WTC11 (cell line): ENCODE data around the gene FMOD. TPM values are rescaled to one million over a fixed set of nuclear protein-coding genes. Genes with fewer than 3 reads are reported as not detected.

Experiments used
- ATAC-seq: fragments of 200-7000 bp; cut with Tn5 transposase; 2 replicates; pipeline ENCODE4 v1.10.0; 2021; ENCODE audit warnings: mild to moderate bottlenecking, moderate library complexity
- CTCF ChIA-PET: fragments of 300-600 bp; sonication (Branson Sonifier 250); formaldehyde crosslinking; loops from one replicate; lab custom pipeline; 2021; ENCODE audit warnings: antibody characterized with exemption; lab: Charles Lee
- POLR2A ChIA-PET: fragments of 350-600 bp; sonication (Branson Sonifier 250); formaldehyde crosslinking; loops from one replicate; lab custom pipeline; 2021; ENCODE audit warnings: antibody characterized with exemption; lab: Charles Lee
- DNase-seq: peaks from one replicate; pipeline ENCODE4 v3.0.0; 2021; ENCODE audit warnings: low spot score
- H3K27ac Mint-ChIP-seq: 2 replicates; pipeline ENCODE4 v1.8.0; 2021; ENCODE audit warnings: mixed read lengths
- H3K27me3 Mint-ChIP-seq: 2 replicates; pipeline ENCODE4 v1.8.0; 2021; ENCODE audit warnings: low read depth, mild to moderate bottlenecking, moderate library complexity, mixed read lengths
- H3K36me3 Mint-ChIP-seq: 2 replicates; pipeline ENCODE4 v1.8.0; 2021; ENCODE audit warnings: mixed read lengths
- H3K4me1 Mint-ChIP-seq: 2 replicates; pipeline ENCODE4 v1.8.0; 2022; ENCODE audit warnings: mixed read lengths
- H3K4me3 Mint-ChIP-seq: 2 replicates; pipeline ENCODE4 v1.8.0; 2021; ENCODE audit warnings: mild to moderate bottlenecking, moderate library complexity, mixed read lengths
- H3K9me3 Mint-ChIP-seq: 2 replicates; pipeline ENCODE4 v1.8.0; 2021; ENCODE audit warnings: mixed read lengths
- ATF2 ChIP-seq: sonication (generic); formaldehyde crosslinking; IDR thresholded peaks from 2 replicates; pipeline ENCODE4 v1.8.1; 2022; ENCODE audit warnings: low read depth, missing genetic modification reagents, borderline replicate concordance
- CREB1 ChIP-seq: sonication (generic); formaldehyde crosslinking; IDR thresholded peaks from 2 replicates; pipeline ENCODE4 v1.8.0; 2023; ENCODE audit warnings: mild to moderate bottlenecking, missing genetic modification reagents
- CREM ChIP-seq: sonication (generic); formaldehyde crosslinking; IDR thresholded peaks from 2 replicates; pipeline ENCODE4 v1.8.1; 2022; ENCODE audit warnings: mild to moderate bottlenecking, missing genetic modification reagents, moderate library complexity
- GRHL2 ChIP-seq: fragments of 250-450 bp; sonication (Bioruptor Pico); IDR thresholded peaks from 2 replicates; pipeline ENCODE4 v1.8.0; 2022; ENCODE audit warnings: mild to moderate bottlenecking, moderate library complexity; ENCODE audit not compliant: insufficient replicate concordance, severe bottlenecking
- JUN ChIP-seq: sonication (generic); formaldehyde crosslinking; IDR thresholded peaks from 2 replicates; pipeline ENCODE4 v1.8.0; 2023; ENCODE audit warnings: mild to moderate bottlenecking, missing genetic modification reagents
- MXD4 ChIP-seq: fragments of 250-450 bp; sonication (Bioruptor Pico); IDR thresholded peaks from 2 replicates; pipeline ENCODE4 v1.8.0; 2021; ENCODE audit warnings: mild to moderate bottlenecking, moderate library complexity, borderline replicate concordance
- NR1H2 ChIP-seq: sonication (generic); formaldehyde crosslinking; IDR thresholded peaks from 2 replicates; pipeline ENCODE4 v1.9.0; 2021; ENCODE audit warnings: mild to moderate bottlenecking, moderate library complexity, missing genetic modification reagents
- NR2C2 ChIP-seq: sonication (generic); formaldehyde crosslinking; IDR thresholded peaks from 2 replicates; pipeline ENCODE4 v1.8.0; 2022; ENCODE audit warnings: mild to moderate bottlenecking, missing genetic modification reagents
- NR3C1 ChIP-seq: sonication (generic); formaldehyde crosslinking; conservative IDR thresholded peaks from 2 replicates; pipeline ENCODE4 v1.8.1; 2023; ENCODE audit warnings: low read depth, mild to moderate bottlenecking, missing genetic modification reagents
- PRRX2 ChIP-seq: fragments of 250-450 bp; sonication (Bioruptor Pico); IDR thresholded peaks from 2 replicates; pipeline ENCODE4 v1.8.0; 2021; ENCODE audit warnings: mild to moderate bottlenecking
- SMAD3 ChIP-seq: sonication (generic); formaldehyde crosslinking; IDR thresholded peaks from 2 replicates; pipeline ENCODE4 v1.8.0; 2022; ENCODE audit warnings: missing genetic modification reagents, mild to moderate bottlenecking, borderline replicate concordance
- TEAD4 ChIP-seq: sonication (generic); formaldehyde crosslinking; IDR thresholded peaks from 2 replicates; pipeline ENCODE4 v1.8.0; 2022; ENCODE audit warnings: mild to moderate bottlenecking, missing genetic modification reagents
- USF2 ChIP-seq: sonication (generic); formaldehyde crosslinking; IDR thresholded peaks from 2 replicates; pipeline ENCODE4 v1.8.1; 2023; ENCODE audit warnings: mild to moderate bottlenecking, missing genetic modification reagents, moderate library complexity
- ZBTB21 ChIP-seq: sonication (generic); formaldehyde crosslinking; IDR thresholded peaks from 2 replicates; pipeline ENCODE4 v1.8.1; 2023; ENCODE audit warnings: mild to moderate bottlenecking, missing genetic modification reagents, borderline replicate concordance
- ZBTB43 ChIP-seq: sonication (generic); formaldehyde crosslinking; IDR thresholded peaks from 2 replicates; pipeline ENCODE4 v1.8.1; 2023; ENCODE audit warnings: mild to moderate bottlenecking, missing genetic modification reagents
- ZNF317 ChIP-seq: sonication (generic); formaldehyde crosslinking; IDR thresholded peaks from 2 replicates; pipeline ENCODE4 v1.8.1; 2023; ENCODE audit warnings: low read depth, mild to moderate bottlenecking, moderate library complexity, missing genetic modification reagents, borderline replicate concordance
- ZNF423 ChIP-seq: fragments of 250-450 bp; sonication (Bioruptor Pico); IDR thresholded peaks from 2 replicates; pipeline ENCODE4 v2.1.2; 2022; ENCODE audit warnings: mild to moderate bottlenecking, moderate library complexity
- total RNA-seq: library from RNA; stranded (reverse); gene quantifications from 3 replicates; pipeline ENCODE4 v1.2.3, GENCODE V29; 2021
- TF ChIP-seq, protein P1 (sequence below): fragments of 200-600 bp; IDR thresholded peaks from 2 replicates; pipeline ENCODE4 v1.8.0; 2022; ENCODE audit warnings: antibody characterized with exemption
- TF ChIP-seq, protein P2 (sequence below): sonication (generic); formaldehyde crosslinking; IDR thresholded peaks from 2 replicates; pipeline ENCODE4 v1.8.1; 2023; ENCODE audit warnings: mild to moderate bottlenecking, moderate library complexity, missing genetic modification reagents
- TF ChIP-seq, protein P3 (sequence below): sonication (generic); formaldehyde crosslinking; conservative IDR thresholded peaks from 2 replicates; pipeline ENCODE4 v1.8.1; 2022; ENCODE audit warnings: mild to moderate bottlenecking, missing genetic modification reagents

Gene FMOD
- total RNA-seq, 1 experiment from 2014 or later: 0.79 TPM

GRCh38 chr1:203395751-203396150 is 44.8 kb upstream of the FMOD start:
- Mint-ChIP-seq H3K27ac (no peak overlapping the region), H3K4me1 (no peaks in the 10 kb centered on the region), H3K9me3 (peaks cover 8% of the 10 kb centered on the region), H3K4me3 (no peak overlapping the region), H3K36me3 (no peaks in the 10 kb centered on the region), H3K27me3 (no peaks in the 10 kb centered on the region)
- ChIA-PET CTCF (interaction anchor here (1.5 kb wide), 1 partner anchor 68 kb away, joined by 3 read pairs; no protein-coding TSS in a partner anchor), POLR2A (no interaction called here)
- TF ChIP-seq USF2 (CRISPR knock-in tag): no peak
- TF ChIP-seq CREM (CRISPR knock-in tag): no peak
- no peak for TF ChIP-seq GRHL2 (CRISPR knock-in tag)
- TF ChIP-seq ZNF317 (CRISPR knock-in tag): no peak
- no peak for TF ChIP-seq ZBTB43 (CRISPR knock-in tag)
- no peak for TF ChIP-seq ZBTB21 (CRISPR knock-in tag)
- TF ChIP-seq NR3C1 (CRISPR knock-in tag): no peak
- TF ChIP-seq, protein P1, sequence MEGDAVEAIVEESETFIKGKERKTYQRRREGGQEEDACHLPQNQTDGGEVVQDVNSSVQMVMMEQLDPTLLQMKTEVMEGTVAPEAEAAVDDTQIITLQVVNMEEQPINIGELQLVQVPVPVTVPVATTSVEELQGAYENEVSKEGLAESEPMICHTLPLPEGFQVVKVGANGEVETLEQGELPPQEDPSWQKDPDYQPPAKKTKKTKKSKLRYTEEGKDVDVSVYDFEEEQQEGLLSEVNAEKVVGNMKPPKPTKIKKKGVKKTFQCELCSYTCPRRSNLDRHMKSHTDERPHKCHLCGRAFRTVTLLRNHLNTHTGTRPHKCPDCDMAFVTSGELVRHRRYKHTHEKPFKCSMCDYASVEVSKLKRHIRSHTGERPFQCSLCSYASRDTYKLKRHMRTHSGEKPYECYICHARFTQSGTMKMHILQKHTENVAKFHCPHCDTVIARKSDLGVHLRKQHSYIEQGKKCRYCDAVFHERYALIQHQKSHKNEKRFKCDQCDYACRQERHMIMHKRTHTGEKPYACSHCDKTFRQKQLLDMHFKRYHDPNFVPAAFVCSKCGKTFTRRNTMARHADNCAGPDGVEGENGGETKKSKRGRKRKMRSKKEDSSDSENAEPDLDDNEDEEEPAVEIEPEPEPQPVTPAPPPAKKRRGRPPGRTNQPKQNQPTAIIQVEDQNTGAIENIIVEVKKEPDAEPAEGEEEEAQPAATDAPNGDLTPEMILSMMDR: no peak
- no peak for TF ChIP-seq SMAD3 (CRISPR knock-in tag)
- TF ChIP-seq NR1H2 (CRISPR knock-in tag): no peak
- TF ChIP-seq, protein P2, sequence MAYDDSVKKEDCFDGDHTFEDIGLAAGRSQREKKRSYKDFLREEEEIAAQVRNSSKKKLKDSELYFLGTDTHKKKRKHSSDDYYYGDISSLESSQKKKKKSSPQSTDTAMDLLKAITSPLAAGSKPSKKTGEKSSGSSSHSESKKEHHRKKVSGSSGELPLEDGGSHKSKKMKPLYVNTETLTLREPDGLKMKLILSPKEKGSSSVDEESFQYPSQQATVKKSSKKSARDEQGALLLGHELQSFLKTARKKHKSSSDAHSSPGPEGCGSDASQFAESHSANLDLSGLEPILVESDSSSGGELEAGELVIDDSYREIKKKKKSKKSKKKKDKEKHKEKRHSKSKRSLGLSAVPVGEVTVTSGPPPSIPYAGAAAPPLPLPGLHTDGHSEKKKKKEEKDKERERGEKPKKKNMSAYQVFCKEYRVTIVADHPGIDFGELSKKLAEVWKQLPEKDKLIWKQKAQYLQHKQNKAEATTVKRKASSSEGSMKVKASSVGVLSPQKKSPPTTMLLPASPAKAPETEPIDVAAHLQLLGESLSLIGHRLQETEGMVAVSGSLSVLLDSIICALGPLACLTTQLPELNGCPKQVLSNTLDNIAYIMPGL: no peak
- TF ChIP-seq ATF2 (CRISPR knock-in tag): no peak
- no peak for TF ChIP-seq NR2C2 (CRISPR knock-in tag)
- TF ChIP-seq JUN (CRISPR knock-in tag): no peak
- TF ChIP-seq CREB1 (CRISPR knock-in tag): no peak
- no peak for TF ChIP-seq TEAD4
- TF ChIP-seq ZNF423 (CRISPR knock-in tag): no peak
- no peak for TF ChIP-seq MXD4
- TF ChIP-seq, protein P3, sequence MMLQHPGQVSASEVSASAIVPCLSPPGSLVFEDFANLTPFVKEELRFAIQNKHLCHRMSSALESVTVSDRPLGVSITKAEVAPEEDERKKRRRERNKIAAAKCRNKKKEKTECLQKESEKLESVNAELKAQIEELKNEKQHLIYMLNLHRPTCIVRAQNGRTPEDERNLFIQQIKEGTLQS: no peak
- TF ChIP-seq PRRX2 (CRISPR knock-in tag): no peak
- DNase-seq: no peak
- ATAC-seq: no peak
